ENCODE results near the gene DLL4.

Gene DLL4

GRCh38 chr15:40957581-40958051 lies 28.5 kb downstream of the DLL4 start:
- TF ChIP-seq POLR2AphosphoS5 (IDR thresholded peaks at IDR 0.05; ENCODE audit: low read depth, low read length) (0 out of 2 replicates have a peak, but pooled peaks have one; percentile 22), FOXP2 (optimal IDR thresholded peaks at IDR 0.05; ENCODE audit: borderline replicate concordance, extremely low read depth, extremely low read length, insufficient read depth) (no peak)

- no peak for TF ChIP-seq SIN3A (IDR thresholded peaks at IDR 0.05; ENCODE audit: borderline replicate concordance, insufficient read depth, low read length)
- no peak for TF ChIP-seq TAF1 (IDR thresholded peaks at IDR 0.05; ENCODE audit: borderline replicate concordance, insufficient read depth, low read length)
- no peak for TF ChIP-seq POLR2AphosphoS5 (IDR thresholded peaks at IDR 0.05; ENCODE audit: low read depth, low read length)
- TF ChIP-seq REST (IDR thresholded peaks at IDR 0.05; ENCODE audit: insufficient read depth in 1 of 2, low read depth in 2 of 2, low read length in 2 of 2) = no peak
- TF ChIP-seq FOXP2 (optimal IDR thresholded peaks at IDR 0.05; ENCODE audit: borderline replicate concordance, extremely low read depth, extremely low read length, insufficient read depth) = no peak
These were observed 29.0 kb downstream of the DLL4 start for GRCh38 chr15:40958146-40958545.

GRCh38 chr15:40958723-40959122 lies 29.6 kb downstream of the DLL4 start:
- TF ChIP-seq TAF1 (IDR thresholded peaks at IDR 0.05; ENCODE audit: borderline replicate concordance, insufficient read depth, low read length) (no peak), REST (IDR thresholded peaks at IDR 0.05; ENCODE audit: insufficient read depth in 1 of 2, low read depth in 2 of 2, low read length in 2 of 2) (no peak), FOXP2 (optimal IDR thresholded peaks at IDR 0.05; ENCODE audit: borderline replicate concordance, extremely low read depth, extremely low read length, insufficient read depth) (no peak), SIN3A (IDR thresholded peaks at IDR 0.05; ENCODE audit: borderline replicate concordance, insufficient read depth, low read length) (no peak), POLR2AphosphoS5 (IDR thresholded peaks at IDR 0.05; ENCODE audit: low read depth, low read length) (no peak)

GRCh38 chr15:40959331-40960141 lies 30.4 kb downstream of the DLL4 start:
- TF ChIP-seq REST (IDR thresholded peaks at IDR 0.05; ENCODE audit: insufficient read depth in 1 of 2, low read depth in 2 of 2, low read length in 2 of 2) = no peak
- no peak for TF ChIP-seq SIN3A (IDR thresholded peaks at IDR 0.05; ENCODE audit: borderline replicate concordance, insufficient read depth, low read length)
- TF ChIP-seq FOXP2 (optimal IDR thresholded peaks at IDR 0.05; ENCODE audit: borderline replicate concordance, extremely low read depth, extremely low read length, insufficient read depth) = no peak
- no peak for TF ChIP-seq TAF1 (IDR thresholded peaks at IDR 0.05; ENCODE audit: borderline replicate concordance, insufficient read depth, low read length)
- TF ChIP-seq POLR2AphosphoS5 (IDR thresholded peaks at IDR 0.05; ENCODE audit: low read depth, low read length) = no peak

GRCh38 chr15:40960151-40960885 lies 31.2 kb downstream of the DLL4 start:
- TF ChIP-seq FOXP2 (optimal IDR thresholded peaks at IDR 0.05; ENCODE audit: borderline replicate concordance, extremely low read depth, extremely low read length, insufficient read depth) = no peak
- TF ChIP-seq REST (IDR thresholded peaks at IDR 0.05; ENCODE audit: insufficient read depth in 1 of 2, low read depth in 2 of 2, low read length in 2 of 2) = no peak
- no peak for TF ChIP-seq TAF1 (IDR thresholded peaks at IDR 0.05; ENCODE audit: borderline replicate concordance, insufficient read depth, low read length)
- no peak for TF ChIP-seq SIN3A (IDR thresholded peaks at IDR 0.05; ENCODE audit: borderline replicate concordance, insufficient read depth, low read length)
- TF ChIP-seq POLR2AphosphoS5 (IDR thresholded peaks at IDR 0.05; ENCODE audit: low read depth, low read length) = no peak
